ENCODE measurements around the gene COPA.

COPA gene

GRCh38 chr1:160351629-160352028 lies 8.6 kb upstream of the COPA start:
- CTCF ChIA-PET, result interaction anchor here (1.0 to 2.9 kb wide), 13 partner anchors 11 to 305 kb away, joined by 3 to 20 read pairs (median 4); no protein-coding TSS in a partner anchor
- DNase-seq (ENCODE audit: extremely low spot score), result no peak
- POLR2A ChIA-PET, result interaction anchor here (1.1 kb wide), 1 partner anchor 153 kb away, joined by 3 read pairs; no protein-coding TSS in a partner anchor
- no peak for TF ChIP-seq CTCF (IDR thresholded peaks at IDR 0.05; ENCODE audit: control extremely low read depth, extremely low read depth, low read depth, missing control alignments)

GRCh38 chr1:160346958-160347357 lies 3.9 kb upstream of the COPA start:
- CTCF ChIA-PET, result interaction anchor here (0.9 to 4.1 kb wide), 9 partner anchors 8 to 246 kb away, joined by 3 to 21 read pairs (median 3); no protein-coding TSS in a partner anchor

GRCh38 chr1:160346463-160346862 lies 3.4 kb upstream of the COPA start:
- DNase-seq (ENCODE audit: extremely low spot score), result no peak
- CTCF ChIA-PET, result interaction anchor here (0.6 to 4.1 kb wide), 10 partner anchors 8 to 245 kb away, joined by 3 to 21 read pairs (median 4); no protein-coding TSS in a partner anchor
- no peak for TF ChIP-seq CTCF (IDR thresholded peaks at IDR 0.05; ENCODE audit: control extremely low read depth, extremely low read depth, low read depth, missing control alignments)
- POLR2A ChIA-PET, result interaction anchor here (0.6 to 1.2 kb wide), 2 partner anchors 9 to 755 kb away, joined by 3 to 11 read pairs; no protein-coding TSS in a partner anchor

More at GRCh38 chr1:160346958-160347357, 3.9 kb upstream of the COPA start:
- peak; percentile 69 for DNase-seq (ENCODE audit: extremely low spot score)
- POLR2A ChIA-PET, result interaction anchor here (1.2 kb wide), 1 partner anchor 9 kb away, joined by 11 read pairs; no protein-coding TSS in a partner anchor
- no peak for TF ChIP-seq CTCF (IDR thresholded peaks at IDR 0.05; ENCODE audit: control extremely low read depth, extremely low read depth, low read depth, missing control alignments)

- ChIA-PET POLR2A (interaction anchor here (0.7 kb wide), 1 partner anchor 71 kb away, joined by 3 read pairs; no protein-coding TSS in a partner anchor), CTCF (interaction anchor here (0.9 to 4.1 kb wide), 6 partner anchors 8 to 645 kb away, joined by 3 to 21 read pairs (median 4); partner anchors contain the start of genes NHLH1 and PEX19)
- no peak for DNase-seq (ENCODE audit: extremely low spot score)
- TF ChIP-seq CTCF (IDR thresholded peaks at IDR 0.05; ENCODE audit: control extremely low read depth, extremely low read depth, low read depth, missing control alignments), result no peak
These were observed 1.9 kb upstream of the COPA start for GRCh38 chr1:160344936-160345335.

- DNase-seq (ENCODE audit: extremely low spot score), result no peak
- ChIA-PET CTCF (interaction anchor here (0.9 to 4.1 kb wide), 7 partner anchors 9 to 646 kb away, joined by 3 to 21 read pairs (median 5); partner anchors contain the start of genes NHLH1 and PEX19), POLR2A (no interaction called here)
- no peak for TF ChIP-seq CTCF (IDR thresholded peaks at IDR 0.05; ENCODE audit: control extremely low read depth, extremely low read depth, low read depth, missing control alignments)
These were observed 1.2 kb upstream of the COPA start for GRCh38 chr1:160344241-160344640.

GRCh38 chr1:160342526-160342925 lies 524 bp downstream of the COPA start:
- POLR2A ChIA-PET, result no interaction called here
- no peak for DNase-seq (ENCODE audit: extremely low spot score)
- CTCF ChIA-PET, result interaction anchor here (0.9 kb wide), 1 partner anchor 149 kb away, joined by 3 read pairs; no protein-coding TSS in a partner anchor
- TF ChIP-seq CTCF (IDR thresholded peaks at IDR 0.05; ENCODE audit: control extremely low read depth, extremely low read depth, low read depth, missing control alignments), result no peak
